ENCODE data around the gene POLE.

Gene POLE

GRCh38 chr12:132591107-132591935 is 95.8 kb downstream of the POLE start:
- DNase-seq, result no peak

- no peak for DNase-seq
These were observed 98.1 kb downstream of the POLE start for GRCh38 chr12:132588821-132589669.

GRCh38 chr12:132588319-132588718 is 98.8 kb downstream of the POLE start:
- DNase-seq, result no peak

- DNase-seq, result no peak
These were observed 99.4 kb downstream of the POLE start for GRCh38 chr12:132587781-132588180.

GRCh38 chr12:132586929-132587328 is 100.2 kb downstream of the POLE start:
- no peak for DNase-seq

- DNase-seq, result no peak
These were observed 102.0 kb downstream of the POLE start for GRCh38 chr12:132585177-132585576.

- DNase-seq, result no peak
These were observed 102.7 kb downstream of the POLE start for GRCh38 chr12:132584429-132584828.

GRCh38 chr12:132583736-132584135 is 103.4 kb downstream of the POLE start:
- no peak for DNase-seq

- DNase-seq, result no peak
These were observed 103.8 kb downstream of the POLE start for GRCh38 chr12:132583411-132583710.

GRCh38 chr12:132582582-132583410 is 104.3 kb downstream of the POLE start:
- DNase-seq, result no peak

GRCh38 chr12:132582058-132582420 is 105.1 kb downstream of the POLE start:
- DNase-seq, result no peak

GRCh38 chr12:132581348-132582057 is 105.6 kb downstream of the POLE start:
- DNase-seq, result no peak

- no peak for DNase-seq
These were observed 106.3 kb downstream of the POLE start for GRCh38 chr12:132580701-132581292.

- DNase-seq, result no peak
These were observed 107.4 kb downstream of the POLE start for GRCh38 chr12:132579744-132580143.

GRCh38 chr12:132578826-132579225 is 108.3 kb downstream of the POLE start:
- DNase-seq, result no peak

GRCh38 chr12:132578118-132578517 is 109.0 kb downstream of the POLE start:
- DNase-seq, result no peak

- no peak for DNase-seq
These were observed 109.8 kb downstream of the POLE start for GRCh38 chr12:132577191-132577920.

GRCh38 chr12:132576701-132577100 is 110.4 kb downstream of the POLE start:
- no peak for DNase-seq

- no peak for DNase-seq
These were observed 111.5 kb downstream of the POLE start for GRCh38 chr12:132575661-132576060.

- DNase-seq, result no peak
These were observed 112.7 kb downstream of the POLE start for GRCh38 chr12:132574271-132574996.
